HL-60 (cell line): ENCODE measurements around the gene MEX3A.
"Not testable (repeated sequence)": the region's sequence is repeated elsewhere in the genome, so short reads cannot be mapped to it uniquely, and the experiment has no call there.

ENCODE experiments used
- DNase-seq, 2 experiments: peaks; one replicate each; pipeline ENCODE4 v3.0.0-alpha.2; 2010 to 2020; ENCODE audit warnings: low read depth in 1 of 2, low spot score in 1 of 2
- H3K27ac ChIP-seq: fragments of 250-450 bp; sonication (Bioruptor Pico); replicated peaks from 2 replicates; pipeline ENCODE4 v1.5.1; 2020; ENCODE audit warnings: mild to moderate bottlenecking, moderate library complexity
- H3K27me3 ChIP-seq: fragments of 250-450 bp; sonication (Bioruptor Pico); 2 replicates; pipeline ENCODE4 v1.5.1; 2021; ENCODE audit warnings: mild to moderate bottlenecking, moderate library complexity; ENCODE audit not compliant: insufficient read depth, poor library complexity, severe bottlenecking
- H3K4me3 ChIP-seq: replicated peaks from 2 replicates; pipeline ENCODE4 v1.5.1; 2011; ENCODE audit warnings: mild to moderate bottlenecking, control low read depth, low read length; ENCODE audit not compliant: insufficient read depth
- GABPA ChIP-seq: IDR thresholded peaks from 2 replicates; pipeline ENCODE4 v1.6.1; 2012; ENCODE audit warnings: low read depth
- POLR2AphosphoS5 ChIP-seq: IDR thresholded peaks from 2 replicates; pipeline ENCODE4 v1.6.1; 2012; ENCODE audit warnings: low read depth
- SPI1 ChIP-seq: IDR thresholded peaks from 2 replicates; pipeline ENCODE4 v1.6.1; 2012; ENCODE audit warnings: low read depth, mild to moderate bottlenecking, borderline replicate concordance
- TF ChIP-seq, protein P1 (sequence below): IDR thresholded peaks from one replicate; pipeline ENCODE4 v1.5.1; 2011; ENCODE audit warnings: low read length, control low read depth, inconsistent platforms; ENCODE audit not compliant: insufficient read depth
- TF ChIP-seq, protein P2 (sequence below): IDR thresholded peaks from 2 replicates; pipeline ENCODE4 v1.6.1; 2012; ENCODE audit warnings: low read depth; ENCODE audit not compliant: insufficient replicate concordance

Gene MEX3A

DNA sequence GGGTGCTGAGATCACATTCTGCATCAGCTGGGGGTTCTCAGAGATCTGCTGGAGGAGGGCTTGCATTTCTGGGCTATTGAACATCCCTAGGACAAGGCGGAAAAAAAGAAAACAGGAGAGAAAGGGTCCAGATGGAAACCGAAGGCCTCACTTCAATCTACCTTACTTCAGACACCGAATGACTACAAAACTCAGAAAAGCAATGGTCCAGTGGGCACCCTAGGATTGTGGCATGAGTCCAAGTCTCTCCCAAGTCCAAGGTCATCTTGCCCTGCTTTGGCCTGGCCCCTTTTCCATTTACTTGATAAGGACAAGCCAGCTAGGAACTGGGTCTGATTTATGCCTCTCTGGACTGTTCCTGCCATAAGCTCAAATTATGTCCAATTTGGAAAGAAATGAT is 39.4 kb downstream of the MEX3A start:
- no peak overlapping the region for H3K4me3 ChIP-seq
- H3K27ac ChIP-seq: no peak overlapping the region
- no peaks in the 10 kb centered on the region for H3K27me3 ChIP-seq
- TF ChIP-seq, protein P1, sequence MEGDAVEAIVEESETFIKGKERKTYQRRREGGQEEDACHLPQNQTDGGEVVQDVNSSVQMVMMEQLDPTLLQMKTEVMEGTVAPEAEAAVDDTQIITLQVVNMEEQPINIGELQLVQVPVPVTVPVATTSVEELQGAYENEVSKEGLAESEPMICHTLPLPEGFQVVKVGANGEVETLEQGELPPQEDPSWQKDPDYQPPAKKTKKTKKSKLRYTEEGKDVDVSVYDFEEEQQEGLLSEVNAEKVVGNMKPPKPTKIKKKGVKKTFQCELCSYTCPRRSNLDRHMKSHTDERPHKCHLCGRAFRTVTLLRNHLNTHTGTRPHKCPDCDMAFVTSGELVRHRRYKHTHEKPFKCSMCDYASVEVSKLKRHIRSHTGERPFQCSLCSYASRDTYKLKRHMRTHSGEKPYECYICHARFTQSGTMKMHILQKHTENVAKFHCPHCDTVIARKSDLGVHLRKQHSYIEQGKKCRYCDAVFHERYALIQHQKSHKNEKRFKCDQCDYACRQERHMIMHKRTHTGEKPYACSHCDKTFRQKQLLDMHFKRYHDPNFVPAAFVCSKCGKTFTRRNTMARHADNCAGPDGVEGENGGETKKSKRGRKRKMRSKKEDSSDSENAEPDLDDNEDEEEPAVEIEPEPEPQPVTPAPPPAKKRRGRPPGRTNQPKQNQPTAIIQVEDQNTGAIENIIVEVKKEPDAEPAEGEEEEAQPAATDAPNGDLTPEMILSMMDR: no peak
- TF ChIP-seq, protein P2, sequence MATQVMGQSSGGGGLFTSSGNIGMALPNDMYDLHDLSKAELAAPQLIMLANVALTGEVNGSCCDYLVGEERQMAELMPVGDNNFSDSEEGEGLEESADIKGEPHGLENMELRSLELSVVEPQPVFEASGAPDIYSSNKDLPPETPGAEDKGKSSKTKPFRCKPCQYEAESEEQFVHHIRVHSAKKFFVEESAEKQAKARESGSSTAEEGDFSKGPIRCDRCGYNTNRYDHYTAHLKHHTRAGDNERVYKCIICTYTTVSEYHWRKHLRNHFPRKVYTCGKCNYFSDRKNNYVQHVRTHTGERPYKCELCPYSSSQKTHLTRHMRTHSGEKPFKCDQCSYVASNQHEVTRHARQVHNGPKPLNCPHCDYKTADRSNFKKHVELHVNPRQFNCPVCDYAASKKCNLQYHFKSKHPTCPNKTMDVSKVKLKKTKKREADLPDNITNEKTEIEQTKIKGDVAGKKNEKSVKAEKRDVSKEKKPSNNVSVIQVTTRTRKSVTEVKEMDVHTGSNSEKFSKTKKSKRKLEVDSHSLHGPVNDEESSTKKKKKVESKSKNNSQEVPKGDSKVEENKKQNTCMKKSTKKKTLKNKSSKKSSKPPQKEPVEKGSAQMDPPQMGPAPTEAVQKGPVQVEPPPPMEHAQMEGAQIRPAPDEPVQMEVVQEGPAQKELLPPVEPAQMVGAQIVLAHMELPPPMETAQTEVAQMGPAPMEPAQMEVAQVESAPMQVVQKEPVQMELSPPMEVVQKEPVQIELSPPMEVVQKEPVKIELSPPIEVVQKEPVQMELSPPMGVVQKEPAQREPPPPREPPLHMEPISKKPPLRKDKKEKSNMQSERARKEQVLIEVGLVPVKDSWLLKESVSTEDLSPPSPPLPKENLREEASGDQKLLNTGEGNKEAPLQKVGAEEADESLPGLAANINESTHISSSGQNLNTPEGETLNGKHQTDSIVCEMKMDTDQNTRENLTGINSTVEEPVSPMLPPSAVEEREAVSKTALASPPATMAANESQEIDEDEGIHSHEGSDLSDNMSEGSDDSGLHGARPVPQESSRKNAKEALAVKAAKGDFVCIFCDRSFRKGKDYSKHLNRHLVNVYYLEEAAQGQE: no peak
- TF ChIP-seq SPI1: no peak
- no peak for TF ChIP-seq GABPA
- no peak for TF ChIP-seq POLR2AphosphoS5
- no peak for DNase-seq

DNA sequence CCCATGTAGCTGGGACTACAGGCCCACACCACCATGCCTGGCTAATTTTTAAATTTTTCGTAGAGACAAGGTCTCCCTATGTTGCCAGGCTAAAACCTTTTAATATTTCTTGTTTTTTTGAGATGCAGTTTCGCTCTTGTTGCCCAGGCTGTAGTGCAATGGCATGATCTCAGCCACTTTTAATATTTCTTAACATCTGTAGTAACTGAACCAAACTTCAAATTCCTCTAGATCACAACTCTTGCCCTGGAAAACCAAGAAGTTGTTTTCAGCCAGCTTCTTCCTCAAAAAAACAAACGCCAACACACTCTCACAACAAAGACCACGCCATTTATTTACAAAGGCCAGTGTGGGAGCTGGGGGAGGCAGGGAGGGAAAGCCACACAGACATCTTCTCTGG is 47.3 kb downstream of the MEX3A start:
- H3K4me3 ChIP-seq, H3K27ac ChIP-seq, H3K27me3 ChIP-seq, DNase-seq: not testable (repeated sequence)

DNA sequence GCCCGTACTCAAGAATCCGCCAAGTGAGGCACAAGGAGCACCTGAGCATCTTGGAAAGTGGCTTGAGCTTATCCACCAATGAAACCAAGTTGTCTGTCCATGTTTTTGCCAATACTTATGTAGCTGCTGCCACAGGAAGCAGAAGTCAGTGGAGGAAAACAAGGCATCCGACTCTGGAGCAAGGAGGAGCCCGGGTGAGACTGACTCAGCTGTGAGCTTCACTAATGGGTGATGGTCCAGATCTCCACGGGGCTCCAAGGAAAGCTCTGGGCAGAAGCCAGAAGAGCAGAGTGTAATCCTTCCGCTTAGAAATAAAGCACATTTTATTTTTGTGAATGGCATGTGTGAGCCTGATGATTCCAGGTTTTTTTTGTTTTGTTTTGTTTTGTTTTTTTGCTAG is 49.3 kb downstream of the MEX3A start:
- Histone ChIP-seq H3K4me3 (no peak overlapping the region), H3K27ac (no peak overlapping the region), H3K27me3 (no peaks in the 10 kb centered on the region)
- TF ChIP-seq GABPA (no peak), SPI1 (no peak), POLR2AphosphoS5 (no peak)
- TF ChIP-seq, protein P2: no peak
- TF ChIP-seq, protein P1: no peak
- DNase-seq: no peak

DNA sequence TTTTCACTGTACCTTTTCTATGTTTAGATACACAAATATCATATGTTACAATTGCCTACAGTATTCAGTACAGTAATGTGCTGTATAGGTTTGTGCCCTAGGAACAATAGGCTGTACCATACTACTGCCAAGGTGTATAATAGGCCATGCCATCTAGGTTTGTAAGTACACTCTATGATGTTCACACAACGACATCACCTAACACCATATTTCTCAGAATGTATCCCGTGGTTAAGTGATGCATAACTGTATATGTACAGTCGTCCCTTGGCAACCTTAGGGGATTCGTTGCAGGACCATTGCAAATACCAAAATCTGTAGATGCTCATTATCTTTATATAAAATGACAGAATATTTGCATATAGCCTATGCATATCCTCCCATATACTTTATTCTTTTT is 55.7 kb downstream of the MEX3A start:
- no peak for TF ChIP-seq GABPA
- TF ChIP-seq, protein P1: no peak
- TF ChIP-seq SPI1: no peak
- TF ChIP-seq, protein P2: no peak
- TF ChIP-seq POLR2AphosphoS5: no peak
- Histone ChIP-seq H3K27me3 (no peaks in the 10 kb centered on the region), H3K4me3 (no peak overlapping the region), H3K27ac (no peak overlapping the region)
- DNase-seq: no peak
